ENCODE measurements around the gene MYL6B.

- TF ChIP-seq, protein P1, sequence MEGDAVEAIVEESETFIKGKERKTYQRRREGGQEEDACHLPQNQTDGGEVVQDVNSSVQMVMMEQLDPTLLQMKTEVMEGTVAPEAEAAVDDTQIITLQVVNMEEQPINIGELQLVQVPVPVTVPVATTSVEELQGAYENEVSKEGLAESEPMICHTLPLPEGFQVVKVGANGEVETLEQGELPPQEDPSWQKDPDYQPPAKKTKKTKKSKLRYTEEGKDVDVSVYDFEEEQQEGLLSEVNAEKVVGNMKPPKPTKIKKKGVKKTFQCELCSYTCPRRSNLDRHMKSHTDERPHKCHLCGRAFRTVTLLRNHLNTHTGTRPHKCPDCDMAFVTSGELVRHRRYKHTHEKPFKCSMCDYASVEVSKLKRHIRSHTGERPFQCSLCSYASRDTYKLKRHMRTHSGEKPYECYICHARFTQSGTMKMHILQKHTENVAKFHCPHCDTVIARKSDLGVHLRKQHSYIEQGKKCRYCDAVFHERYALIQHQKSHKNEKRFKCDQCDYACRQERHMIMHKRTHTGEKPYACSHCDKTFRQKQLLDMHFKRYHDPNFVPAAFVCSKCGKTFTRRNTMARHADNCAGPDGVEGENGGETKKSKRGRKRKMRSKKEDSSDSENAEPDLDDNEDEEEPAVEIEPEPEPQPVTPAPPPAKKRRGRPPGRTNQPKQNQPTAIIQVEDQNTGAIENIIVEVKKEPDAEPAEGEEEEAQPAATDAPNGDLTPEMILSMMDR (optimal IDR thresholded peaks at IDR 0.05 in 1 of 3, IDR thresholded peaks at IDR 0.05 in 1 of 3, conservative IDR thresholded peaks at IDR 0.05 in 1 of 3; ENCODE audit: extremely low read depth in 1 of 3, insufficient read depth in 2 of 3, low read length in 3 of 3) = no peak
- no peak for TF ChIP-seq EZH2 (IDR thresholded peaks at IDR 0.05; ENCODE audit: low read length)
Observed at GRCh38 chr12:56205445-56205844, 53.1 kb downstream of the MYL6B start.

Data from keratinocyte (primary cell).